HG03103 (cell line): ENCODE measurements around the gene DSCAML1.

Source experiments
- ATAC-seq: cut with Tn5 transposase; IDR thresholded peaks from one replicate; pipeline ENCODE4 v1.9.1; 2021; ENCODE audit warnings: low read depth; ENCODE audit not compliant: unreplicated experiment

DSCAML1 gene

DNA sequence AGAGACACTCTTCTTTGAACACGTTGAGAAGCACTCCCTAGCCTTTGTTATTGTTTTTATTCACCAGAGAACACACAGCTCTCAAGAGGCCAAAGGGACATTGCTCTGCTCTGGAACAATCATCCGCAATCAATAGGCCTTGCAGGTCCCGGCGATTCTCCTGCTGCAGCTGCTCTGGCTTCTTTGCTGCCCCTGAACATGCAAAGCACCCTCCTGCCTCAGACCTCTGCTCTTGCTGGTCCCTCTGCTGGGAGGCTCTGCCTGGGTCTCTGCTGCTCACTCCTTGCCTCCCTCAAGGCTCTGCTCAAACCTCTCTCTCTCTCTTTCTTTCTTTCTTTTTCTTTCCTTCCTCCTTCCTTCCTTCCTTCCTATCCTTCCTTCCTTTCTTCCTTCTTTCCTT lies 232.7 kb downstream of the DSCAML1 start:
- no peak for ATAC-seq

DNA sequence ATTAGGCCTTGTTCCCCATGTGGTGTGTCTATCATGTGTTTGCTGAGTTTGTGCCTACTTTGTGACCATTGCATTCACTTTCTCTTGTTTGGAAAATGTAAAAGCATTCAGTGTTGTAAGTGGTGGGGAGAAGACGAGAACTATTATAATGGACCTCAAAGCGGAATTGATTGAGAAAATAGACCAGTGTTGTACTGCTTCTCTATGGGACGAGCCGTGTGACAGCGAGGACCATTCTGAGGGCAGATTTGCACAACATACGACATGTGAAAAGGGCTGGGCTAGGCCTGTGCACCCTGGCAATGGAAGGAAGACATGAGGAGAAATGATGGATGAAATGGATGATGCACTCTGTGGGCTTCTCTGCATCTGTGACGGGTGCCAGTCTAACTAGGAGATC lies 233.5 kb downstream of the DSCAML1 start:
- ATAC-seq: no peak

DNA sequence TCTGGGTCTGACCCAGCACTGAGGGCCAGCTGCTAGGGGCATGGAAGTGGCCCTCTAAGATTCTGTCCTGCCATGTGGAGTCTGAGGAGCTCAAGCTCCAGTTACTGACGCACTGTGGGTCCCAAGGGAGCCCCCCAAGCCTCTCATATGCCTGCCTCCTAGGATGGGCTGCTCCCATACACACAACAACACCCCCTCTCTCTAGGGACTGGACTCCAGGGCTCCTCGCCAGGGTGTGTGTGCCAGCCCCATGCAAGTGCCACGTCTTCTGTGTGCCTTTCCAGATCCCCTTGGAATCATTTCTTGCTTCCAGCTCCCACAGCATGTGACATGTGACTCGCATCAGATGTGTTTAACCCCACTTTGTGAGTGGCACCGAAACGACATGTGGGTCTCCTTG lies 234.9 kb downstream of the DSCAML1 start:
- no peak for ATAC-seq

DNA sequence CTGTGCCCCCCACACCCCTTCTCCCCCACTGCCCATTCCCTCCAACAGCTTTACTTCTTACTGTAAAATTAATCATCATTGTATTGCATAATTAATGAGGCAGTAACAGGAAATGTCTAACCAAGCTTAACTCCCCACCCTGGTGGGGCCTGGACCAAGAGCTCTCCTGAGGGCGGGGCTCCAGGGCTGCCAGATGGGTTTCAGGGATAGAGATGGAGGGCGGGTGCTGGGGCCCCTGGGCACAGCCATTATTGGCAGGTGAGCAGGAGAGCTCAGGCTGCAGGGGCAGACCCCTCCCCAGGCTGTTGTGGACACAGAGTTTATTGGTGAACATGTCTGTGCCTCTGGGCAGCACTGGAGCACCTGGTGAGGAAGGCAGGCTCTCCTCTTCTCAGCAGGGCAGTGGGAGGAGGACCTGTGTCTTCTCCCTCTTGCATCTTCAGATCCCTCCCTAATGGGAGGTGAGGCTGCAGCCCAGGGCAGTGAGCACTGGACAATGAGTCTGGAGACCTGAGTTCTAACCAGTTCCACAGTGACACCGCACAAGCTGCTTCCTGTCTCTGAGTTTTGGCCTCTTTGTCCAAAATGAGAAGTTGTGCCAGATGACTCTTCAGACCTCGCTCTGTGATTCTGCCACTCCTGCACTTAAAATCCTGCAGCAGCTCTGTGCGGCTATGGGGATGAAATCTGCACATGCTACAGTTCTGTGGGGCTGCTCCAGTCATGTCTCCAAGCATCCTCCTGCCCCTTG lies 236.1 kb downstream of the DSCAML1 start:
- ATAC-seq: no peak

DNA sequence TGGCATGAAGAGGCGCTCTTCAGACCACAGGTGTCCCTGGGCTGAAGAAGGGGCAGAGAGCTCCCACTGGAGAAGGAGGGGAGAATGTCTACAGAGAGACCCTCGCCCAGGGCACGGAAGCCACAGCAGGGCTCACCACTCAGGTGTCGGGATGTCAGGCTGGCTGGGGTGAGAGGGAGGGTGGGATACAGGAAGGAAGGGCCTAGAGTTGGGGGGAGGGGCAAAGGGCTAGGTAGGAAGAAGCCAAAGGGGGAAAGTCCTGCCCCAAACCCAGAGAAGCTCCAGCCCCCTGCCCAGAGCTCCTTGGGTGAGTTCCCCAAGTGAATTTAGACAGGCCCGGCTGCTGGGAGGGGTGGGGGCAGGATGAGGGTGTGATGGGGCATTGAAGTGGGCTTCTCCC lies 237.3 kb downstream of the DSCAML1 start:
- ATAC-seq: no peak

DNA sequence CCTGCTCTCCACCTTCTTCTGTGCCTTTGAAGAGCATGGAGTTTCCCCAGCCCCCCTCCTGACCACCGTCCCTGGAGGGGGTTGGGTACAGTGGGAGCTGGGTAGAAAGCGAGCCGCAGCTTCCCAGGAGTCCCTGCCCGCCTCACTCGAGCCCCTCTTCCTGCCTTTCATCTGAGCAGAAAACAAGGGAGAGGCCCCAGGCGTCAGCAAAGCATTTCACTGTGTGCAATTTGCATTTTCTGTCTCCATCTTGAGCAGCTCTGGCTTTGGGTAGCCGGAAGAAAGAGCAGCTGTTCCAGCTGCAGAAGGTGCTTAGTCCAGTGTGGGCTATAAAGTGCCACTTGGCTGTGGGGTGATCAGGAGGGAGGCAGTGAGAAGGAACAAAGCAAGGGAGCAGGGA lies 239.7 kb downstream of the DSCAML1 start:
- no peak for ATAC-seq

DNA sequence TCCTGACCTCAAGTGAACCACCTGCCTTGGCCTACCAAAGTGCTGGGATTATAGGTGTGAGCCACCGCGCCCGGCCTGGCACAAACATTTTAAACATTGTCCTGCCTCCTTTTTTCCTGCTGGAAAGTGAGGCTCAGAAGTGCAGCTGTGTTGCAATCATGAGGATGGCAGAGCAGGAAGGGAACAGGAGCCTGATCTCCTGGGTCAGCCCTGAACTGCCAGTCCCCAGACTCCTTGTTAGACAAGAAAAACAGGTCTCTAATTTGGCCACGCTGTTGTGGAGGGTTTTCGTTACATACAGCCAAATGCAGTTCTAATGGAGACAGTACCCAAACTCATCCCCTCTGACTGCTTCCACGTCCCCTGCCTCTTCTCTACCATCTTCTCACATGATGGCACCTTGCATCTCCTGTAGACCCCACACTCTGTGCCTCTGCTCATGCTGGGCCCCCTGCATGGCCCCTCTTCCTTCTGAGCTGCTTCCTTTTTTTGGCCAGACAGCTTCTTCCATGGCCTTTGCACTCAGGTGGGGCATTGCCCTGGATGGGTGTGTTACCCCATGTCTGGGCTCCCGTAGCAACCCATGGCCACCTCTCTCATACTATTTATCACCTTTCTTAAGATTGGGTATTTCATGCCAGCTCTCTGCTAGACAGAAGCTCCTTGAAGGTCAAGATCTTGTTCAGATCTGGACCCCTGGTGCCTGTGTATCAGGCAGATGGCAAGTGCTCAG lies 242.2 kb downstream of the DSCAML1 start:
- ATAC-seq: no peak

DNA sequence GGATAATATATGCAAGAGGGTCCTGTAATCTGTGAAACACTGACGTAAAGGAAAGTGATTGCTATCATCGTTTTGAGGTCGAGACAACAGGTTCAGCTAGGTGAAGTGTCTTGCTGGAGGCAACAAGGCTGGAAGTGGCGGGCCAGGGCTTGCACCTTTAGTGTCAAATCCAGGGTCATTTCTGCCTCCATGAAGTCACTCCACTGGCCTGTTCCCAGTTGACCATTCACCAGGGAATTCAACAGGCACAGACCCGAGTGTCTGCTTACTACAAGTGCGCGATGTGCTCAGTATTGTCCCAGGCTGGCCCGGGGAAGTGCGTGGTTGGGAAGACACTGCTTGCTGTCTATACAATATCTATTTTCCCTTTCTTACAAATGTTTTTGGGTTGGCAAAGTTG lies 244.4 kb downstream of the DSCAML1 start:
- no peak for ATAC-seq

DNA sequence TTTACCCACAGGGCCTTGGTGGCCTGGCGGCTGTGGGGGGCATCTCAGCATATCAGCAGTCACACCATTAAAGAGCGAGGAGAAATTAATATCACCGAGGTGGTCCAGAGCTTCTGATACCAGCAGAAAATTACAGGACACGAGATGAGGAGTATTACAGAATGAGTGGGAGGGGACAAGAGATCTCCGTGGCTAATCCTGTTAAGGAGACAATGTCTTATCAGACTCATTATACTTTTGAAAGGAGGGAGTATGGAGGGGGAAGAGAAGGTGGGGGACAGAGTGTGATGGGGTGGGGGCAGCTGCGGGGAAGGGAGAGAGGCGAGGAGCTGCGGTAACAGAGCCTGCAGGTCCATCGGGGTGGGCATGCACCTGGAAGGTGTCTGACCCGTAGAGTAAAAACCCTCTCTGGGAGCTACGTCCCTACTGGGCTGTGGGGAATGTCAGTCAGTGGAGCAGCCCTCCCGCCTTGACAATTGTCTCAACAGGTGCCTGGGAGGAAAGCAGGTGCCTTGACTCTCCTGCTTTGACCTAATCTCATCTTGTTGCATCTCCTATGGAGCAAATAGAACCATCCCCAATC lies 245.2 kb downstream of the DSCAML1 start:
- ATAC-seq: no peak

DNA sequence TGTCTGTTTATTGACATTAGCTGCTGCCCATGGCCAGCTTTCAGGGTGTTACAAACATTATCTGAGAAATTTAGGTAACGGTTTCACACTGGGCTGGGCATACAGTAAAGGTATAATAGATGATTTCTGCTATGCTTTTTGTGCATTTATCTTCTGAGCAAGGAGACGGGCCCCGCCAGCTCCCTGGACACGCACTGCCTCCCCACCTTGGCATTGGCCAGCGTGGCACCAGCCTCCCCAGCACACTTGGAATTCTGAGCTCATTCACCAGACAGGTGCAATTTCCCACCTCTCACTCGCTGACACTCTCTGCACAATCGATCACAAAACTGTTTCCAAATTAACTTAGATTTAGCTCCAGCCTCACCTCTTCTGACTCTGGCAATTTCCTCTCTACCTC lies 246.6 kb downstream of the DSCAML1 start:
- ATAC-seq: no peak

DNA sequence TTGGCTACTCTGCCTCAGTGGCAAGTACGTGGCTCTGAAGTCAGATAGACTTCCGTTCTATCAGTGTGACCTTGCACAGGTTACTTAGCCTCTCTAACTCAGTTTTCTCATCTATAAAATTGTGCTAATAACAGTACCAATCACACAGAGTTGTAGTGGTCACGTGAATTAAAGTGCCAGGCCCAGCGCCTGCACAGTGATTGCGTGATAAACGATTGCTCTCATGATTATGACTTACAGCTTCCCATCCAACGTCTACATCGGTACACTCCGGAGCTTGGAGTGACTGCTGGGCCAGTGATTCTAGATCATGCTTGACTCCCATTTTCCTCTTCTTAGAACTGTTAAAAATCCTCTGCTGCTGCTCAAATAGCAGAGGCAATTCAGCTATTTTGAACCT lies 247.6 kb downstream of the DSCAML1 start:
- no peak for ATAC-seq

DNA sequence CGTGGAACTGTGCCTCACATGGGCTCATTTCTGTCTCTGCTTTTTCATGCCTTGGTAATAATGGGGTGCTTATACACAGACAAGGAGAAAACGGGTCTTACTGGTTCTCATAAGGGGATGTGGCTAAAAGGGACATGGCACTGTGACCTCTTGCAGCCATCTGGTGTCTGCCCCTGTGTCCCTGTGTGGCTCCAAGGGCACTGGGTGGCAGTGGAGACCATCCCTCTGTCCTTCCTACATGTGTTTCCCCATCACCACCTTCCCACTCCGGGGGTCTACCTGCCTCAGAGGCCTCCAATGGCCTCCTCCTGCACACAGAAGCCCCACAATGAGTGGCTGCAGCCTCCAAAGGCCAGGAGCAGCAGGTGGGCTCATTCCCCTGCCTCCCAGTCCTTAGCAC lies 248.1 kb downstream of the DSCAML1 start:
- no peak for ATAC-seq

DNA sequence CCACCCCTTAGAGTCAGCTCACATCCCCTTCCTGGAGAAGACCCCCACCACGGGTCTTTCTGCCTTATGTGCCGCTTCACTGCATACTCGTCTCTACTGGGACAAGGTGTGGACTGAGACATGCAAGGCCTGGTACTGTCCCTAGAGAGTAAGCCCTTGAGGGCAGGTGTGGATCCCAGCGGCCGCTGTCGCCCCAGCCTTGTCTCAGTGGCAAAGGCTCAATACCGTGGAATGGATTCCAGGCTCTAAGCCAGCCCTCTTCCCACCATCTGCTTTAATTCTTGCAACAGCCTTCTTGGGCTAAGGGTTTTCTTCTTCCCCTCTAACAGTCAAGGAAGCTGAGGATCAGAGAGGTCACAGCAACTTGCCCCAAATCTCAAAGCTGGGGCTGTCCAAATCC lies 249.1 kb downstream of the DSCAML1 start:
- ATAC-seq: no peak

DNA sequence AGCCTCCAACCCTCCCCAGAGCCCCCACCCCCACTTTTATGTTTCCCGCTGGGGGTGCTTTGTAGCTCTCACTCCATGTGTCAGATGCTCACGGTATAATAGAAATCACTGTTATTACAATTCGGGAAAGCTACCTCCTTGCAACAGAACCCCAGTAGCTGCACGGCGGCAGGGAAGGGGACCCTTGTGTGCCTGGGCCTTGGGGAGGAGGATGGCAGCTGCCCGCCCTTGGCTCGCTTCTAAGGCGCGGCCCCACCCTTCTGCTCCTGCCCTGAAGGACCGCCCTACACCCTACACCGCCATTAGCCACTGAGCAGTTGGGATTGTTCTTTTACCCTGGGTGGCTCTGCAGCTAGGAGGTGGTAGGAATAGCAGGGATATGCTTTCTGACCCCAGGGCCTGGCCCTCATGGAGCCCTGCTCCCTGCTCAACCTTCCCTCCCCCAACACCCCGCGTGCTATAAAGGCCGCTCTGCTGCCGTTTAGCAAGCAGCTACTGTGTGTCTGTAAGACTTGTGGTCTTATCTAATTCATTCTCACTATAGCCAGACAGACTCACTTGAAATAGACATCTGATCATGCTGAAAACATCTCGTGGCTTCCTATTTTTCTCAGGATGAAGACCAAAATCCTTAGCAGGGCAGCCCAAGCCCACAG lies 249.7 kb downstream of the DSCAML1 start:
- ATAC-seq: no peak

DNA sequence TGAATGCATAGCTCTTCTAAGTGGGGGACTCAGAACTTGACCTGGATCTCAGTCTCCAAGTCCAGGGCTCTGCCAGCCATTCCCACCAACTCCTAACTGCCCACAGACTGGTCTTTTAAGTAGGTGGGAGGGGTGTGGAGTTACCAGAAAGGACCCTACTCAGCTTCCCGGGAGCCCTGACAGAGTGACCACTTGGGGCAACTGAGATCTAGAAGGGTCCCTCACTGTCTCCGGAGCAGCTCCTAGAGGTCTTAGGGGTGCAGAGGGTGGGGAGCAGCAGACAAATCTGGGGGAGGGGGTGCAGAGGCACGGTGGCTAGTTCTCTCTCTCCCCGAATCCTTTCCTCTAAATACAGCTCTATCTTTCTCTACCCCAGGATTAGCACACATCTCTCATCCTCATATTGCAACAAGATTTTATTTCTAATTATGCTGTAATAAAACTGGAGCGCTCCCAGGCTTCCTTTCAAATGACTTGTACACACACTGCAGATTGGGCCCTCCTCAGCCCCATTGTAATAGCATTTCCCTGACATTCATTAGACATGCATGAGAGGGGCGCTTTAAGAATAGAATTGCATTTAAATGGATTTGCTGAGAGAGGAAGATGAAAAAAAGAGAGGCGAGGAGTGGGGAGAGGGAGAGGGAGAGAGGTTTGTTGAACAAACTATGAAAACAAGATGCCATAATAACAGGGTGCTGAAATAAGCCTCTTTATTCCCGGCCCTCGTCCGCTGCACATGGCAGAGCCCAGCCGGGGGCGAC lies 250.4 kb downstream of the DSCAML1 start:
- ATAC-seq: no peak

DNA sequence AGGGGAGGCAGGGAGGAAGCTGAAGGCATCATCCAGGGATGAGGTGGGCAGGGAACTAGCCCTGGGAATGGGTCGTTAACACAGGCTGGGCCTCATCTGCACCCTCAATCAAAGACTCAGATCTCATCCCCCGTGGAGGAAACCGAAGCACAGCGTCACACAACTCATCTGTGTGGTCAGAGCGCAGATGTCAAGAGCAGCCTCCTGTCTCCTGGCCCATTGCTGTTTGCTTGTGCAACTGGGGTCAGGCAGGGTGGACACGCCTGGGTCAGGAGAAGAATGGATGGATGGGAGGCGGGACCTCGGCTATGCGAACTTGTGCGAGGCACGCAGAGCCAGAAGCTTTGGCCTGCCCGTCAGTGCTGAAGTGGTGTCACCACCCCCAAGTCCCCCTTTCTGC lies 251.3 kb downstream of the DSCAML1 start:
- ATAC-seq: no peak

DNA sequence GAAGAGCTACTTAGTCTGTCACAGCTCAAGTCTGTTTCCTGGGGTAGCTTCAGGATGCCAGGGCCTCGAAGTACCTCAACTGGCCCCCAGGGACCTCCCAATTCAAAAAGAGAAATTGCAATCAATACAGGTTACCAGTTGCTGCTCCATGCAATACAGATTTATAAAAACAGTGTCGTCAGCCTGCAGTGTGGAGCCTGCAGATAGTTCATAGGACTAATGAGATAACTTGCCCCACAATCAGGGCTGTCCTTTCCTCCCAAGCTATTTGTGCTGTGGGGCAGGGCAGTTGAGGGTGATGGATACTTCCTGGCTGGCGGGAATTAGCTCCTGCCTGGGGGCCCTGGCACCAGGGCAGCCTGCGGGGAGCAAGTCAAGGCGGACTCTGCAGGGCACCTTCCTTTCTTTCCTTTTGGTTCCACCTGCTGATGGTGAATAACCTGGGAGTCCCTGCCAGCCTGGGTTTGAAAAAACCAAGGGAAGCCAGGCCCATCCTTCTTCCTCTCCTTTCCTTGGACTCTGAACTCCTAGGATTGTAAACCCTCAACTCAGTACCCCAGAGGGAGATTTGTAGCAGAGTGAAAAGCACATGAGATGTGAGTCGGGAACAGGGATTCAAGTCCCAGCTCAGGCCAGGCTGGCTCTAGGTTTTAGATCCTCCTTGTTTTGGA lies 252.8 kb downstream of the DSCAML1 start:
- ATAC-seq: no peak

DNA sequence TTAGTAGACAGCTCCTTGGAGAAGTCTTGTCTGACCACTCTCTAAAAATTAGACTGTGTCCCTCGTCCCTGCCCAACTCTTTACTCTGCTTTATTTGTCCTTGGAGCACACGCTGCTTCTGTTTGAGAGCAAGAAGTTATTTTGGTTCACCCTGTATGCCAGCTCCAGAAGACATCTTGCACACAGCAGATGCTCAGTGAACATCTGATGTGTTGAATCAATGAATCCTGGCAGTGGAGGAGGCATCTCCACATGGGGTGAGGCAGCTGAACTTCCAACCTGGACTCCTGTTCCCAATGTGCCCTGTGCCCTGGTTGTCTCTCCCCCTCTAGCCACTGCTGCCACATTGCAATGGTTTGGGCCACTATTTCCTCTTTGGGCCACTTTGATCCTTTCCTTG lies 255.8 kb downstream of the DSCAML1 start:
- no peak for ATAC-seq

DNA sequence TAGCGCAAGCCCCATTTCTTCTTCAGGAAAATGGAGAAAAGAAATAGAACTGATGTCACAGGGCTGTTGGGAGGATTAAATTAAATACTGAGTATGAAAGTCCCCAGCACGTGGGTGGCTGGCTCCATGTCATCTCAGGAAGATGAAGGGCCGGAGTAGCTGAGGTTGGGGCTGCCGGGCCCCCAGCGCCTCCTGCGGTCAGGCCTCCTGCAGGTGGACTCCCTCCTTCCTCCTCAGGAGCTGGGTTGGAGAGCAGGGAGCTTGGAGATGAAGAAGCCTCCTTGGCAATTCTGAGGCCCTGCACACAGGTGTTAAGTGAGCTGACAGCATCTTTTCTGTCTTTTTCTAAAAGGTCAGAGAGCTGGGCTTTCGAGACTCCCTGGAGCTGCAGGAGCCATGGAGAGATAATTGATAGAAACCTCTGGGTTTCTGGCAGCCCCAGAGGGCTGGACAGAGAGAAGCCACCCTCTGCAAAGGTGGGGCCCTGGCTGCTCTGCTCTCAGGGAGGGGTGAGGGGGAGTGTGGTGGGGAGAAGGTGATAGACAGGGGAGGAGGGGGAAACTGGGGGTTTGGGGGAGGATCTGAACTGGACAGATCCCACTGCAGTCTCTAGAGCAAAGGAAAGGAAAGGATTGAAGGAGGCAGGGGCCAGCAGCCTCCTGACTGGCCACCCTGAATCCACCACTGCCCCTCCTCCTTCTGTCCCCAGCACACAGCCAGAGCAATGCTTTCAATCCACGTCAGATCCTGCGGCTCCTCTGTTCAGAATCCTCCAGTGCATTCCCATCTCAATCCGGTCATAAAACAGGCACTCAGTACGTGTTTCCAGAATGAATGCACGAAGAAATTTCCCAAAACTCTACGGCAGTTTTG lies 258.5 kb downstream of the DSCAML1 start:
- ATAC-seq: no peak
